ENCODE measurements around the gene SF3B6.
"Not testable (repeated sequence)": the region's sequence is repeated elsewhere in the genome, so short reads cannot be mapped to it uniquely, and the experiment has no call there.

Gene SF3B6

DNA sequence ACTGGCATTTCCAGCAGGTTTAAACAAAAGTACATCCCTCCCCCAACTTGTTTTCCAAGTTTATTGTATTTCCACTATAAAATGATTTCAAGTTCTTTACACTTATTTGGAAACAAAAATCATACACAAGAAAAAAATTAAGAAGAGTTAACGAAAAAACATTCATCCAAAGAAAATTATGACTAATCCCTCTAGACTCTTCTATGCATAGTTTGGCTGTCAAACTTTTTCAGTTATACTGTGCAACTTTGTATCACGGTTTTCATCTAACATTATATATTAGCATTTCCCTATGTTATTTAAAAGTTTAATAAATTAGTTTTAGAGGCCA, 29.6 kb downstream of the SF3B6 start:
- H3K9me2 ChIP-seq (replicated peaks; ENCODE audit: low read depth, low read length), result no peaks in the 10 kb centered on the region
- H4K20me1 ChIP-seq (ENCODE audit: insufficient read depth, low read length, poor library complexity, severe bottlenecking), result no peaks in the 10 kb centered on the region
- H3K4me3 ChIP-seq (ENCODE audit: low read length, poor library complexity, severe bottlenecking), result peak overlapping the region; percentile 90
- H3K36me3 ChIP-seq (ENCODE audit: insufficient read depth, low read length), result no peaks in the 10 kb centered on the region
- peaks cover 21% of the 10 kb centered on the region for H3K4me1 ChIP-seq (ENCODE audit: insufficient read depth, low read length, poor library complexity, severe bottlenecking)
- no peak for TF ChIP-seq CTCF (conservative IDR thresholded peaks at IDR 0.05; ENCODE audit: low read length)
- no peak for TF ChIP-seq EZH2phosphoT487 (IDR thresholded peaks at IDR 0.05; ENCODE audit: borderline replicate concordance)
- peak overlapping the region; percentile 95 for H3K4me2 ChIP-seq (ENCODE audit: low read depth, low read length, poor library complexity, severe bottlenecking)
- peak overlapping the region; percentile 89 for H2AFZ ChIP-seq (ENCODE audit: low read length)
- peak overlapping the region; percentile 84 for H3K9ac ChIP-seq (ENCODE audit: low read depth, low read length, poor library complexity, severe bottlenecking)
- no peaks in the 10 kb centered on the region for H3K27me3 ChIP-seq (ENCODE audit: insufficient read depth, low read length, poor library complexity, severe bottlenecking)
- H3K9me3 ChIP-seq (ENCODE audit: insufficient read depth, low read depth, low read length), result no peaks in the 10 kb centered on the region
- H3K79me2 ChIP-seq (ENCODE audit: insufficient read depth, low read length), result peaks cover 19% of the 10 kb centered on the region
- H3F3A ChIP-seq (ENCODE audit: low read depth), result no peaks in the 10 kb centered on the region

- TF ChIP-seq EZH2phosphoT487 (IDR thresholded peaks at IDR 0.05; ENCODE audit: borderline replicate concordance) (no peak), CTCF (conservative IDR thresholded peaks at IDR 0.05; ENCODE audit: low read length) (no peak)
Observed at GRCh38 chr2:24045511-24046508, 30.3 kb downstream of the SF3B6 start.

DNA sequence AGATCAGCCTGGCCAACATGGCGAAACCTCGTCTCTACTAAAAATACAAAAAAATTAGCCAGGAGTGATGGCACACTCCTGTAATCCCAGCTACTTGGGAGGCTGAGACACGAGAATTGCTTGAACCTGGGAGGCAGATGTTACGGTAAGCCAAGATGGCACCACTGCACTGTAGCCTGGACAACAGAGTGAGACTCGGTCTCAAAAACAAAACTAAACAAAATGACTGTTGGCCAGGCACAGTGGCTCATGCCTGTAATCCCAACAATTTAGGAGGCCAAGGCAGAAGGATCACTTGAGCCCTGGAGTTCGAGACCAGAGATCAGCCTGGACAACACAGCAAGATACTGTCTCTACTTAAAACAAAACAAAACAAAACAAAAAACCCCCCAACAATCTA, 33.0 kb downstream of the SF3B6 start:
- H3K27me3 ChIP-seq (ENCODE audit: insufficient read depth, low read length, poor library complexity, severe bottlenecking); H3K4me3 ChIP-seq (ENCODE audit: low read length, poor library complexity, severe bottlenecking); H3K9ac ChIP-seq (ENCODE audit: low read depth, low read length, poor library complexity, severe bottlenecking); H3K9me2 ChIP-seq (replicated peaks; ENCODE audit: low read depth, low read length); H4K20me1 ChIP-seq (ENCODE audit: insufficient read depth, low read length, poor library complexity, severe bottlenecking); H3F3A ChIP-seq (ENCODE audit: low read depth); H2AFZ ChIP-seq (ENCODE audit: low read length); H3K9me3 ChIP-seq (ENCODE audit: insufficient read depth, low read depth, low read length); H3K4me2 ChIP-seq (ENCODE audit: low read depth, low read length, poor library complexity, severe bottlenecking): not testable (repeated sequence)
- Histone ChIP-seq H3K4me1 (ENCODE audit: insufficient read depth, low read length, poor library complexity, severe bottlenecking) (peaks cover 15% of the 10 kb centered on the region), H3K79me2 (ENCODE audit: insufficient read depth, low read length) (peaks cover 19% of the 10 kb centered on the region), H3K36me3 (ENCODE audit: insufficient read depth, low read length) (peaks cover 14% of the 10 kb centered on the region; the same call in 1 of the 2 replicates)

More at GRCh38 chr2:24045511-24046508, 30.3 kb downstream of the SF3B6 start:
- H3K4me3 ChIP-seq (ENCODE audit: low read length, poor library complexity, severe bottlenecking), result peak overlapping the region; percentile 90
- peaks cover 19% of the 10 kb centered on the region for H3K79me2 ChIP-seq (ENCODE audit: insufficient read depth, low read length)
- no peaks in the 10 kb centered on the region for H3K27me3 ChIP-seq (ENCODE audit: insufficient read depth, low read length, poor library complexity, severe bottlenecking)
- peak overlapping the region; percentile 95 for H3K4me2 ChIP-seq (ENCODE audit: low read depth, low read length, poor library complexity, severe bottlenecking)
- peaks cover 21% of the 10 kb centered on the region for H3K4me1 ChIP-seq (ENCODE audit: insufficient read depth, low read length, poor library complexity, severe bottlenecking)
- H2AFZ ChIP-seq (ENCODE audit: low read length), result no peak overlapping the region
- no peaks in the 10 kb centered on the region for H3K36me3 ChIP-seq (ENCODE audit: insufficient read depth, low read length)
- no peaks in the 10 kb centered on the region for H3K9me3 ChIP-seq (ENCODE audit: insufficient read depth, low read depth, low read length)
- peak overlapping the region; percentile 84 for H3K9ac ChIP-seq (ENCODE audit: low read depth, low read length, poor library complexity, severe bottlenecking)
- H4K20me1 ChIP-seq (ENCODE audit: insufficient read depth, low read length, poor library complexity, severe bottlenecking), result no peaks in the 10 kb centered on the region
- H3K9me2 ChIP-seq (replicated peaks; ENCODE audit: low read depth, low read length), result no peaks in the 10 kb centered on the region
- no peaks in the 10 kb centered on the region for H3F3A ChIP-seq (ENCODE audit: low read depth)
